Epithelial cell of proximal tubule (primary cell): ENCODE results near the gene EFHD2. TPM values are rescaled to one million over a fixed set of nuclear protein-coding genes. Genes with fewer than 3 reads are reported as not detected.

Experiments
- DNase-seq: peaks from one replicate; pipeline ENCODE4 v3.0.0-alpha.2; 2011; ENCODE audit warnings: low read depth
- H3K4me3 ChIP-seq: 2 replicates; pipeline ENCODE4 v1.5.1; 2011; ENCODE audit warnings: low read depth, mild to moderate bottlenecking, low read length
- CTCF ChIP-seq: conservative IDR thresholded peaks from 2 replicates; pipeline ENCODE4 v1.5.1; 2012; ENCODE audit warnings: low read depth, mild to moderate bottlenecking, low read length
- total RNA-seq: library from RNA; depleted of rRNA; stranded (reverse); fragments of >200 nt; gene quantifications from 2 replicates; pipeline ENCODE4 v1.2.3, GENCODE V29; 2015

EFHD2 gene
- total RNA-seq, 1 donor from 2014 or later = 122 TPM

DNA sequence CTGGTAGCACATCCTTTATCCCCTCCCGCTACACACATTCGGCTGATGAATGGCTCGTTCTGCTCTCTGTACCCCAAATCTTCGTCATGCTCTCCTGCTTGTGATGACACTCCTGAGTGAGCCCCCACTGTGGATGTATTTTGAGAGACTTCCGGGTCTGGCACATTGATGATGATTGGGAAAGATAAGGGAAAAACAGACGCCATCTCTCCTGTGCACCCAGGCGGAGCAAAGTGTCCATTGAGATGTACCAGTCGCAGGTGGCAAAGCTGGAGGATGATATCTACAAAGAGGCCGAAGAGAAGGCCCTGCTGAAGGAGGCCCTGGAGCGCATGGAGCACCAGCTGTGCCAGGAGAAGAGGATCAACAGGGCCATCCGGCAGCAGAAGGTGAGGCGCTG is 27.9 kb upstream of the EFHD2 start:
- TF ChIP-seq CTCF = no peak
- no peak overlapping the region for H3K4me3 ChIP-seq
- DNase-seq = no peak

DNA sequence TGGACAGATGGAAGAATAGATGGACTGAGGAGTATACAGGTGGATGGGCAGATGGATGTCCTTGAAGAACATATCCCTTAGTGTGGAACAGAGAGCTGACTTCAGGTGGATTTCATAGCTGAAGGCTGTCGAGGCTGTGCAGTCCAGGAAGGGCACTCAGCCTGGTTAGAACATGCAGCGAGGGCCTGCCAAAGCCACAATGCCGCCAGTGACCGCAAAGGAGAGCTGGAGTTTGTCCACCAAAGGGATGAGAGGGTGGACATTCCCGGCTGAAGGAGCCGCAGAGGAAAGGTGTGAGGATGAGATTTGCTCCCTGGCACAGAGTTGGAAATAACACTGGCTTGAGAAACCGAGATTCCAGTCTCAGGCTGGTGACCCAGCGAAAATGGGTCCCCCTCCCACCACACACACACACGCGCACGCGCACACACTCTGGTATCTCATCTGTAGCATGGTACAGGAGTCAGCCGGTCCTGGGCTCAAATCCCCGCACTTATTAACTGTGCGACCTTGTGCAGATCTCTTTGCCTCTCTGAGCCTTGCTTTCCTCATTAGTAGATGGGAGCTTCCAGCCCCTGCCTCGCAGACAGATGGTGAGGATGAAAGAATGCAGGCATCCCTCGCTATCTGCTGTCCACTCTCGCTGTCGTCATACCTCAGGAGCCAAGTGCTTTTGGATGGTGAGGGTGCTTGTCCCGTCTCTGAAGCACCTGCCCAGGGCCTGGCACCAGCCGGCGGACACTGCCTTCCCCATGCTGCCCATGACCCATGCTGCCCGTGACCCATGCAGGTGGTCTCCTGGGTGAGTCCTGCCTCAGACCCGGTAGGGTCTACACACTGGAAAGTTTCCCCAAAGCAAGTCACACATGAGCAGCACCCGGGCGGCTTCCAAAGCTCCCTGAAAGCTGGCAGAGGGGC is 26.8 kb upstream of the EFHD2 start:
- no peak for TF ChIP-seq CTCF
- no peak overlapping the region for H3K4me3 ChIP-seq
- DNase-seq = no peak

DNA sequence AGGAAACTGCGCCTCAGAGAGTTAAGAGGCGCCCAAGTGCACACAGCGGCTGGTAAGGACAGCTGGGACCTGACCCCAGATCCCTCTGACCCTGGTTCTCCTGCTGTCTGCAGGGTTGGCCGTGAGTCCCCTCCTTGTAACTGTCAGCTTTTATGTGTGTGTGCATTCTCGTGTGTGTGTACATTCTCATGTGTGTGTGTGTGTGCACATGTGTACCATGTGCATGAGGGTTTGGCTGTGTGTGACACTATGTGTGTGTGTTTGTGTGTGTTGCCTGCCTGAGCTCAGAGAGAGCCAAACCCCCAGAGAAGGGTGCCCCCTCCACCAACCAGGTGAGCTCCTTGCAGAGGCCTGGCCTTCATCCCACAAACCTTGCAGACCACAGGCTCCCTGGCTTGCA is 25.9 kb upstream of the EFHD2 start:
- no peak overlapping the region for H3K4me3 ChIP-seq
- no peak for TF ChIP-seq CTCF
- no peak for DNase-seq

GRCh38 chr1:15384301-15384901 is 25.3 kb upstream of the EFHD2 start:
- no peak for DNase-seq

GRCh38 chr1:15385420-15385819 is 24.3 kb upstream of the EFHD2 start:
- H3K4me3 ChIP-seq = no peak overlapping the region
- TF ChIP-seq CTCF = no peak
- no peak for DNase-seq

More at GRCh38 chr1:15384301-15384901, 25.3 kb upstream of the EFHD2 start:
- H3K4me3 ChIP-seq = peak overlapping the region; percentile 29
- TF ChIP-seq CTCF = no peak

DNA sequence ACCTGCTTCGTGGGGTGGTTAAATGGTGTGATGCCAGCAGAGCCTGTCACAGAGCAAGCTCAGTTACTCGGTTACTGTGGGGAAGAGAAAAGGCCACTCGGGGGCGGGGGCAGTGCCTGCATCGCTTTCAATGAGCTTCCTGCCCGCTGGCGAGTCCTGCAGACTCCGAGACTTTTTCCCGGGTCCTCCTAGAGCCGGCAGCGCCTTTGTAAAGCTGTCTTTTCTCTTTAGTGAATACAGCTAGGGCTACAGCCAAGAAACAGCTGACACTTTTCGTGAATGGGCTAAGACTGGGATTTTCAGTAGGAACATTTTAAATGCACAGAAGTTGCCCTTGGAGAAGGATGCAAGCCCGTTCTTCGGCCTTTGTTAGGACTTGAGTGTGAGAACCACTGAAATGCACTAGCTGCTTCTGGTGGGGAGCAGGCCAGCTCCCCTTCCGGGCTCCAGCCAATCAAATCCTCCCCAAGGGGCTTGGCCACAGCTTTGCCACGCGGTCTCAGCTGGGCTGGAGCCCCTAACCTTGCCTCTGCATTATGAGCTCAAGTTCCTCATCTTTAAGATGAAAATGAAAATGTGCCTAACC is 23.4 kb upstream of the EFHD2 start:
- TF ChIP-seq CTCF = no peak
- H3K4me3 ChIP-seq = no peak overlapping the region
- DNase-seq = no peak
